Stimulated activated CD8-positive, alpha-beta memory T cell treated with anti-CD3 and anti-CD28 coated beads, Interleukin-7, amount 100 ng/mL, for 24 hours (primary cell): ENCODE data around the gene CD7.

ENCODE experiments used
- DNase-seq: peaks from one replicate; pipeline ENCODE4 v3.0.0-alpha.2; 2020; ENCODE audit warnings: low read depth

CD7 gene

DNA sequence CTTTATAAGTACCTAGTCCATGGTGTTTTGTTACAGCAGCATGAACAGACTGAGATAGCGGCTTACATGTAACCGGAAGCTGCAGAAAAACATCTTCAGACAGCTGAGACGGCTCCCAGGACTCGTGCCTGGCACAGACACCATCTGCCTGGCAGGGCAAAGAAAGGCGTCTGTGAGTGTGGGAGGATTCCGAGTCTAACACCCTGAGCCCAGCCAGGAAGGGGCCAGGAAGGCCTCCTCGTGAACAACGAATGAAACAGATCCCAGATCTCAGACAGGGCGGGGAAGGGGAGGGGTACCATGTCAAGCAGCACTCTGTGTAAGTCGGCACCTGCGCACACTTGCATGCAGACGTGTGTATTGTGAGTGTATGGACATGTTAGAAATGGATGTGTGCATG lies 39.6 kb downstream of the CD7 start:
- DNase-seq: no peak

DNA sequence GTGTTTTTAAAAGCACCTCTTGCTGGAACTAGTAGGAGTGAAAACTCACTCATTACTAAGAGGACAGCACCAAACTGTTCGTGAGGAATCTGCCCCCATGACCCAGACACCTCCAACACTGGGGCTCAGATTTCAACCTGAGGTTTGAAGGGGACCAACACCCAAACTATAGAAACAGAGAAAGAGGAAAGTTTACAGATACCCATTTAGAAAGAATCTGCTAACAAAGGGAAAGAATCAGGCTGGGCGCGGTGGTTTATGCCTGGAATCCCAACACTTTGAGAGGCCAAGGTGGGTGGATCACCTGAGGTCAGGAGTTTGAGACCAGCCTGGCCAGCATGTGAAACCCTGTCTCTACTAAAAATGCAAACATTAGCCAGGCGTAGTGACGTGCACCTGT lies 40.5 kb downstream of the CD7 start:
- no peak for DNase-seq

DNA sequence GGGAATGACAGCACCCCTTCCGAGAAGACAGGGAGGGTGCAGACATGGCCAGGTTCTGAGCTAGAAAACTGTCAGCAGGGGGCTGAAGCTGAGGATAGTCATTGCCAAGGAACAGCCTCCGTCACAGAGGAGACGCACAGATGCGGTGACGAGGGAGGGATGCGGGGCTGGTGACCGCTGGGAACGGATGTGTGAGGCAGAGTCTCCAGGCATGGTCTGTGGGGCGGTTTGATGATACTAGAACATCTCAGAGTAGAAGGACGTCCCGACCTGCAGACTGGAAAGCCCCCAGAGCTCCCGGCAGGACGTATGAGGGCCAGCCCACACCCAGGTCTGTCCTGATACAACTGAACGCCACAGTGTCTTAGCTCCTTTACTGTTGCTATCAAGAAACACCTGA lies 42.1 kb downstream of the CD7 start:
- DNase-seq: no peak

DNA sequence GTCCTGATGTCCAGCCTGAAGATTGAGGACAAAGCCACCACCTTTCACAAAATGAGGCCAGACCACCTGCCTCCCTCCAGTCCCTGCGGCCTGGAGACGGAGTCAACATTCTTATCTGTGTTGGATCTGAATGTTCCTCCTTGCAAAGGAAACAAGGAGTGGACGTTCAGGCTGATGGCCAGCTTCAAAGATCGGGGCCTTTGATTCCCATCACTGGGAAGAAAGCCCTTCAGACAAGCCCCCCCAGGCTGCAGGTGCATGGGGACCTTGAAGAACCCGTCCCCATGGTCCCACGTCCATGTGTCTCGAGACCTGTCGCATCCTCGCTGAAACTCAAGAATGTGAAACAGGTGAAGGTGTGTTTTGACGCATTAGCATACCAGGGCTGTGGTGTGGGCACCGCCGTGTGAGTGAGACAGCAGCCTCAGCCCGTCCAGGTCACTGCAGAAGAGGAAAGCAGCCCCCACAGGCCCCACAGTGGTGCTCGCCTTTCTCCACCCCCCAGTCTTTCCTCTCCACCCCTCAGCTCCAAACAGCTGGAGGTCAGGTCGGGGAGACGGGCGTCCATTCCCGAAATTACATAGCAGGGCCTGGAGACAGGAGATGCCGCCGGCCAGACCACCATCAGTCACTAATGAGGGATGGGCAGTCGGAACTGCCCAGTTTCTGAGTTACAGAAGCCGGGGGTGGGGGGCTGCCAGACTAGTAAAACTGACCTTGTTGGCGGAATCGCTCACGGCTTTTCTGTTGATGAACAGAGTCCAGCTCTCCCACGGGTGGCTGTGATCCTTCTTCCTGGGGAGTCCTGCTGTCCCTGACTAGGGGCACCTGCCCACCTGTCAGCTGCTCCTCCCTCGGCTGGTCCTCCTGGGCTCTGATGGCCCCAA lies 43.0 kb downstream of the CD7 start:
- no peak for DNase-seq

DNA sequence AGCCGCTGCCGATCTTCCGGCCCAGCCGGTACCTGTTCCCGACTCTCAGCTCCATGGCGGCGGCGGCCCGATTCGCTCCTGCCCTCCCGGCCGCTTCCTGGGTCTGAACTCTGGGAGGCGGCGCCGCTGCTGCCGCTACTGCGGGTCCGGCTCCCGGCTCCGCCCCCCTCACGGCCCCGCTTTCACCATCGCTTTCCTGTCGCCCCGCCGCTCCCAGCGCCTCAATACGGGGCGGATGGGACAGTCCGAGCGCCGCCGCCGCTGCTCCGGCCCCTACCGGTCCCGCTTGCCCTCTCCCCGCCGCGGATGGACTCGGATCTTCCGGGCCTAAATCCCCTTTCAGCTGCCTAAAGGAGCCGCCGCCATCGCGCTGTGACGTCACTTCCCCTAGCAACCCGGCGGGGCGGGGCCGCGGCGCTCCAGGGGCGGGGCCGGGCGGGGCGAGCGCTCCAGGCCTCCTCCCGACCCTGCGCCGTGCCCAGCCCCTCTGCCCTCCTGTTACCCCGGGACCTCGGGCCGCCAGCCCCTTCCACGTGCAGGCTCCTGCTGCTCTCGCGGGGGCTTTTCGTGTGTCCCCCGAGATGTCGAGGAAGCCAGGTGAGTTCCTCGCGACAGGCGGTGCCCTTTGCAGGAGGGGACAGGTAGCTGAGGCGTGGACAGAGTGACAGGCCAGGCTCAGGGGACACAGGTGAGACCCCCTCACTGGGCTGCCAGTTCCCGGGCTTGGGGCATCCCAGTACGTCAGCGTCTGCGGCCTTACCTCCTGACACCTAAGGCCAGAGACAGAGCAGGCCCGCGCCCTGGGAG lies 43.9 kb downstream of the CD7 start, which contains the start of gene CSNK1D:
CSNK1D (minus strand) TSS at position 374 of the 807 bp plus-strand sequence; CDS start at position 55, 319 bp downstream.
- peak; percentile 85 for DNase-seq

DNA sequence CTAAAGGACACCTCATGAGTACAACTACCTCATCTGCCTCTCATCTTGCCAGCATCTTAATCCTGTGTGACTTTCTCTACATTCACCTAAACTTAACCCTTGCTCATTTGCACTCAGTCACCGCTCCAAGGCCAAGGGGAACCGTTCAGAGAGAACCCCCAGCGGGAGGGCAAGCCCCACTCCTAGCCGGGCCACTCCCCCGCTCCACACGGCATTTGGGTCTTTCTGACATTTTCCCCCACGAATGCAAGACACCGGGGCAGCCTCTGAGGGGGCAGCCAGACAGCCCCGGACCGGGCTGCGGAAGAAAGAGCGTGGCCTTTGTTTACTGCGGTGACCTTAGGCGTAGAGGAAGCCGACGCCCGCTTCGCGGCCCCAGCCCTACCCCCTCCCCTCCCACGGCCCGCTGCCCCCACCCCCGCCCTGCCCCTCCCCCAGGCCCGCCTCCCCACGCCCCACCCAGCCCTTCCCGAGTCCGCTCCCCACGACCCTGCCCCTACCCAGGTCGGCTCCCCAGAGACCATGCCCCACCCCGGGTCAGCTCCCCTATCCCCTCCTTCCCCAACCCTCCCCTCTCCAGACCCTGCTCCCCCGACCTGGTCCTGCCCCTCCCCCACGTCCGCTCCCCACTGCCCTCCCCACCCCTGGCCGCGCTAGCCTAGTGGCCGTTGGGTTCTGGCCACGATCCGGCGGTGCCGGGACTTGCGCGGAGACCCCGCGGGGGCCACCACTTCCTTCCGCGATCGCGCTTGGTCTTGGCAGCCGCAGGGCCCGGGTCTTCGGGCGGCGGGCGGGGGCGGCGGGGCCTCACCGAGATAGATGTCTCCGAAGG lies 44.7 kb downstream of the CD7 start:
- DNase-seq: no peak

DNA sequence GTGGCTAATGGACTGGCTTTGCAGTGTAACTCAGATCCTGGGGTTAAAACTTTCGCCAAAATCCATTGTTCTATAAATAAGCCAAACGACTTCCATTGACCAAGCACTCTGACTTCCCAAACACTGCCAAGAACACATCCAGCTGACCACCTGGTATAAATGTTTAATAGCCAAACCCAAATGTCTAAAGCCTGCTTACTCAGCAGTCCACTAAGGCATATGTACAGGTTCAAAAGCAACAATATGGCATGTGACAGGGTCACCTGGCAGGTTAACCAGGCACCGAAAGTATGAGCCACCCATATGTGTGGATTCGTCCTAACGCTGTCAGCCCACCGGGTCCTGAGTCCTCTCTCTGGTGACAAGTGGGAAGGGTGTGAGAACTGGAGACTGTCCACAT lies 46.0 kb downstream of the CD7 start:
- DNase-seq: no peak

DNA sequence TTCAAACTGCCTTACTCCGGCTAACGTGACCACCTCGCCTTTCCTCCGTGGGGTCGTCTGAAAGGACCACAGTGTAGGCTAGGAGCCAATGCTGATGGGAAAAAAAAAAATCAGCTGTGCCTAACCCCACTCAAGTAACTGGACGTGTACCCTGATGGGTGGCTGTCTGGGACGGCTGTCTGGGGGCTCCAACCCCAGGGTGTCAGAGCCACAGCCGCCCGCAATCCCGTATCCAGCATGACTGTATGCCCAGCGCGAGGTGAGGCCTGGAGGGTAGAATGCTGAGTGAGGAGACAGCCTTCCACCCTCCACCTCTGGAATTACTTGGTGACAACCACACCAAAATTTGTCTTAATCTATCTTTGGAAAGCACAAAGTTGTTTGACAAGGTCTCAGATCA lies 46.8 kb downstream of the CD7 start:
- DNase-seq: no peak

DNA sequence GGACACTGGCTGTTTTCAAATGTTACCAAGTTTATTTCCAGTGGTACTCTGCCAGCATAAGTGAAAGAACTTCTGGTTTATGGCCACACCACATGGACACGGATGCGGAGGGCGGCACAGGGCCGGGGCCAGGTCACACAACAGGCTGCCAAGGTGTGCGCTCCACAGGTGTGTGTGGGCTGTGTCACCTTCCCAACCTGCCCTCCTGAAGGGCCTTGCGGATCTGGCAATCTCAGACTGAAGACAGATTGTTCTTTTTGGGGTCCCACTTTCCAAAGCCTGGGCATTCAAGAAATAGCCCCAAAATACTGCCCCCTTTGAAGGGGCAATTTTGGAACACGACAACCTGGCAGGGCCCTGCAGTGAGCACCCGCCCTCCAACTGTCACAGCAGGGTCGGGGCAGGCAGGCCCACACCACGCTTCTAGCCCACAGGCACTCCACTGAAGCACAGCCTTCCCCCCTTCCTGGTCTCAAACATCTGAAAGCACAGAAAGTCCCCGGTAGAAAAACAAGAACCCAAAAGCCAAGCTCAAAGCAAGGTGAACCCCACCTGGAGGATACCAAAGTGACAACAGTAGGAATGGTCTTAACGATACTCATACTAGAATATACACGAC lies 47.4 kb downstream of the CD7 start:
- DNase-seq: no peak

DNA sequence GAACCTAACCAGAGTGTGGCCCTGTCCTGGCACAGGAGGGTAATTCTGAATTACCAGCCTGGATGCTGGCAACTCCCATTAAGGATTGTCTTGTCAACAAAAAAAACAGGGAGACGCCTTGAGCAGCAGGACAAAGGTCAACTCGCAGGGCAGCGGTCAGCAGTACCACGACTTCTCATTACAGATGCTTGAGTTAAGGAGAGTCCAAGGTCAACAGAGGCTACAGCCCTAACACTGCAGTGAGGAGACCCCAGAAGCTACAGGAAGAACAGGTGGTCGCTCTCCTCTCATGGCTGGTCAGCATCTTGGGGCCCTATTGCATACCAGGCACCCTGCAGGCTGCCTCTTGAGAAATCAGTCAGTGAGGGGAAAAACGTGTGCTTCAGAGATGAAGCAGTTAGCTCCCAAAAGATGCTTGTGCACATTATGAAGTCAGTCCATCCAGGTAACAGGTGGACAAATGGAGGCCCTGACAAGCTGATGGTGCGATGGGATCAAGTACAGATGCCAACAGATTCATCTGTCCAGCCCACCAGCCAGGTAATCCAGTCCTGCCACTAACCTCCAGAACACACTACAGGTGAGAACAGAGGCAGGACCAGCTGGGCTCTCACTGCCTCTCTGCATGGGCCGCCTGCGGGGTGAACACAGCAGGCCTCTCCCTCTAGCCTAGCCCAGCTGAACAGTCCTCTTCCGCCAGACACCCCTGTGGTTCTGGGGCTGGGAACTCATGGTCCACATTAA lies 48.1 kb downstream of the CD7 start:
- DNase-seq: no peak

DNA sequence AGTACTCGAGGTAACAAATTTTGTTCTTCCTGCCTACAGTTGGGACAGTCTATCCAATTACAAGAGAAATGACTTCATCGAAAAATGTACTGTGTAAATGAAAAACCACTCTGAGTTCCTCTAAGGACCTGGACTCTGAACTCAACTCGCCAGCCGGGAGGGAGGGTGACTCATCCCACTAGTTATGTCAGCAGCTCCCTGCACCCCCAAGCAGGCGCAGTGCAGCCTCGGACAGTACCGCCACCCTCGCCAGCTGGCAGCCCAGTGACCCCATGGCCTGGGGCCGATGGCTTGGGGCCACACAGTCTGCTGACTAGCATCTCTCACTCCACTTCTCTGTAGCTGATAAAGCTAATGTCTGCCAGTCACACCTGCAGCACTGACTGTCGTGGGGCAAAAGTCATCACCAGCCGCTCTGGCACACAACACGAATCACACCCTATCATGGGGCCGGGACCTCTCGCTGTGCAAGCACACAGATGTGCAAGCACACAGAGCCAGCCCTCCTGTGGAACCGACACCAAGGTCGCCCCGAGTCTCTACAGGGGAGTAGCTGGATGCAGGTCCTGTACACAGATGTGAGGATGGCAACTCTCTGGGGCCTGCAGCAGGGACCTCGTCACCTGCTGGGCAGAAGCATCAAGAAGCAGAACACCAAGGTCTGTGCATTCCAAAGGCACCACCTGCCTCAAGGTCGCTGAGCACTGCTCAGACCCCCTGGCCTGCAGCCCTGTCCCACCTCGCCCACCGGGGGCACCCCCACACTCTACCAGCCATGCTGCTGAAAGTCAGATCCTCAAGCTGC lies 49.6 kb downstream of the CD7 start:
- DNase-seq: no peak

DNA sequence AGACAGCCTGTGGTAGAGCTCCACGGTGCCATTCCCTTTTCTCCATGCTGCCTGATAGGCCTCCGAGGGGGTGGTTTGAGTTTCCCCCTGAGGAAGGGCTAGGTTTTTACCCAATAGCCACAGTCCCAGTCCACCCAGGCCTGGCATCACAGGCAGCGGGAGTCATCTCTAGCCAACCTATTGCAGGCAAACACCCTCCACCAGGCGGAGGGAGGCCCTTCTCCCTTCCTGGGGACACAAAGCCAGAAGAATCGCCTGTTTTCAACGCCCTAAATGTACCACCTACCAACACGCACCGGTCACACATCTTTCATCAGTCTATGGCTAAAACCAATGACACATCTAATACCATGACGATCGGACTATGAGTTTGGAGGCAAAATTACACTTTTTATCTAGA lies 51.3 kb downstream of the CD7 start:
- no peak for DNase-seq
